A549 (cell line): ENCODE results near the gene C3orf85. TPM values are rescaled to one million over a fixed set of nuclear protein-coding genes. Genes with fewer than 3 reads are reported as not detected.

ENCODE experiments used
- ATAC-seq, 2 experiments: fragments of 200-7000 bp in 1 of 2; fragments of >200 bp in 1 of 2; cut with Nextera tagmentation in 1 of 2; cut with Tn5 transposase in 1 of 2; 3 replicates each; pipeline versions ENCODE4 v1.8.0 to v1.9.1; 2018 to 2020; ENCODE audit warnings: mild to moderate bottlenecking in 1 of 2, moderate library complexity in 1 of 2
- CTCF ChIA-PET: fragments of 300-600 bp; sonication (Branson Sonifier 250); formaldehyde crosslinking; extraction: SDS; loops from one replicate; lab custom pipeline; 2021; ENCODE audit warnings: antibody characterized with exemption, inconsistent platforms; lab: Yijun Ruan, JAX
- POLR2A ChIA-PET: fragments of 350-600 bp; formaldehyde crosslinking; extraction: SDS; loops from one replicate; lab custom pipeline; 2021; ENCODE audit warnings: antibody characterized with exemption, inconsistent platforms; lab: Yijun Ruan, JAX
- DNase-seq, 2 experiments: peaks; one replicate each; pipeline versions ENCODE4 v3.0.0 to v3.0.0-alpha.2; 2011 to 2016; ENCODE audit warnings: low read depth in 1 of 2, low spot score in 1 of 2
- FAIRE-seq: peaks from 2 replicates; lab custom pipeline; 2011; peaks lifted over from hg19 to GRCh38; lab: Jason Lieb, UNC
- H3K27ac ChIP-seq, 2 experiments: fragments of >200 bp; sonication (Bioruptor Twin); formaldehyde crosslinking; 3 replicates each; pipeline ENCODE4 v1.5.1; 2016 to 2017
- H3K4me1 ChIP-seq: fragments of >200 bp; sonication (Bioruptor Twin); formaldehyde crosslinking; 3 replicates; pipeline ENCODE4 v1.6.1; 2016
- H3K4me2 ChIP-seq: fragments of >200 bp; sonication (Bioruptor Twin); formaldehyde crosslinking; 3 replicates; pipeline ENCODE4 v1.6.1; 2016
- H3K4me3 ChIP-seq: fragments of >200 bp; sonication (Bioruptor Twin); formaldehyde crosslinking; 3 replicates; pipeline ENCODE4 v1.5.1; 2016
- H3K9me3 ChIP-seq: fragments of >200 bp; sonication (Bioruptor Twin); formaldehyde crosslinking; 3 replicates; pipeline ENCODE4 v1.6.1; 2016
- CBX2 ChIP-seq: fragments of 200-600 bp; sonication (generic); IDR thresholded peaks from 2 replicates; pipeline ENCODE4 v1.6.1; 2016; ENCODE audit warnings: low read depth, mild to moderate bottlenecking, borderline replicate concordance
- CHD2 ChIP-seq: fragments of 150-350 bp; IDR thresholded peaks from 2 replicates; pipeline ENCODE4 v1.6.1; 2014; ENCODE audit warnings: low read length; ENCODE audit not compliant: partially characterized antibody
- E2F6 ChIP-seq: IDR thresholded peaks from 2 replicates; pipeline ENCODE4 v1.6.1; 2012; ENCODE audit warnings: low read depth, borderline replicate concordance
- EHF ChIP-seq: fragments of 250-450 bp; sonication (Bioruptor Pico); IDR thresholded peaks from 2 replicates; pipeline ENCODE4 v1.5.0; 2020; ENCODE audit warnings: mild to moderate bottlenecking
- EHMT2 ChIP-seq: fragments of 200-600 bp; sonication (generic); IDR thresholded peaks from 2 replicates; pipeline ENCODE4 v1.6.1; 2016; ENCODE audit warnings: antibody characterized with exemption, low read depth, mild to moderate bottlenecking, moderate library complexity
- FOSB ChIP-seq: fragments of 250-450 bp; sonication (Bioruptor Pico); IDR thresholded peaks from 2 replicates; pipeline ENCODE4 v1.5.0; 2020; ENCODE audit warnings: mild to moderate bottlenecking, moderate library complexity
- FOSL2 ChIP-seq, 2 experiments: fragments of 450-650 bp in 1 of 2; fragments of >200 bp in 1 of 2; sonication (Bioruptor Twin) in 1 of 2; formaldehyde crosslinking; IDR thresholded peaks; 2 replicates each; pipeline versions ENCODE4 v1.5.0 to v1.6.1; 2016 to 2020; ENCODE audit warnings: mild to moderate bottlenecking in 1 of 2, moderate library complexity in 1 of 2
- GATA3 ChIP-seq: IDR thresholded peaks from 2 replicates; pipeline ENCODE4 v1.6.1; 2012; ENCODE audit warnings: borderline replicate concordance
- HDAC2 ChIP-seq: fragments of 200-600 bp; sonication (generic); IDR thresholded peaks from 2 replicates; pipeline ENCODE4 v1.6.1; 2016
- HEYL ChIP-seq: fragments of 250-450 bp; sonication (Bioruptor Pico); IDR thresholded peaks from 2 replicates; pipeline ENCODE4 v1.8.0; 2021; ENCODE audit warnings: mild to moderate bottlenecking, moderate library complexity
- HMGXB4 ChIP-seq: fragments of 250-450 bp; sonication (Bioruptor Pico); IDR thresholded peaks from 2 replicates; pipeline ENCODE4 v1.5.0; 2021; ENCODE audit warnings: mild to moderate bottlenecking, moderate library complexity, borderline replicate concordance
- HOXB13 ChIP-seq: fragments of 250-450 bp; sonication (Bioruptor Pico); IDR thresholded peaks from 2 replicates; pipeline ENCODE4 v1.5.0; 2020; ENCODE audit warnings: low read depth, mild to moderate bottlenecking, moderate library complexity
- JUN ChIP-seq, 2 experiments: fragments of >200 bp; sonication (Bioruptor Twin); formaldehyde crosslinking; IDR thresholded peaks; 2 replicates in 1 of 2; 3 replicates in 1 of 2; pipeline ENCODE4 v1.6.1; 2016 to 2017
- KDM5A ChIP-seq: fragments of 200-600 bp; sonication (generic); IDR thresholded peaks from 2 replicates; pipeline ENCODE4 v1.6.1; 2016; ENCODE audit warnings: antibody characterized with exemption, mild to moderate bottlenecking
- POLR2A ChIP-seq: IDR thresholded peaks from 2 replicates; pipeline ENCODE4 v1.6.1; 2012; ENCODE audit warnings: mild to moderate bottlenecking, low read length
- POLR2AphosphoS2 ChIP-seq: conservative IDR thresholded peaks from 2 replicates; pipeline ENCODE4 v1.6.1; 2012; ENCODE audit warnings: low read length, improper control_type of control experiment, inconsistent platforms
- RAD21 ChIP-seq, 2 experiments: fragments of >200 bp in 1 of 2; sonication (Bioruptor Twin) in 1 of 2; formaldehyde crosslinking in 1 of 2; IDR thresholded peaks in 1 of 2; conservative IDR thresholded peaks in 1 of 2; 2 replicates in 1 of 2; 3 replicates in 1 of 2; pipeline ENCODE4 v1.6.1; 2012 to 2018; ENCODE audit warnings: inconsistent platforms in 1 of 2
- SREBF2 ChIP-seq: fragments of 450-650 bp; IDR thresholded peaks from 2 replicates; pipeline ENCODE4 v1.6.1; 2014; ENCODE audit warnings: mild to moderate bottlenecking, moderate library complexity
- ZC3H11A ChIP-seq: fragments of 450-650 bp; IDR thresholded peaks from 2 replicates; pipeline ENCODE4 v1.6.1; 2014; ENCODE audit warnings: antibody characterized with exemption, mild to moderate bottlenecking
- ZFP36 ChIP-seq: fragments of 450-650 bp; IDR thresholded peaks from 2 replicates; pipeline ENCODE4 v1.6.1; 2014; ENCODE audit warnings: borderline replicate concordance; ENCODE audit not compliant: partially characterized antibody
- ZNF302 ChIP-seq: fragments of 250-450 bp; sonication (Bioruptor Pico); IDR thresholded peaks from 2 replicates; pipeline ENCODE4 v1.9.0; 2021; ENCODE audit warnings: inconsistent platforms, mild to moderate bottlenecking, moderate library complexity
- WGBS: methylation state at CpG from one replicate; pipeline ENCODE4 v1.1.6; 2017; ENCODE audit errors: missing lambda C conversion rate; 5-methylcytosine and 5-hydroxymethylcytosine counted together
- polyA plus RNA-seq, 4 experiments: library from polyadenylated mRNA; depleted of rRNA in 3 of 4; stranded (reverse); fragments of >200 nt; fragmentation: RNase III in 1 of 4; extraction: RNeasy Plus Mini Kit Qiagen cat#74134 plus additional on column Dnase treatment in 1 of 4; gene quantifications; 2 replicates in 3 of 4; 3 replicates in 1 of 4; pipeline ENCODE4 v1.2.3, GENCODE V29; 2011 to 2017
- TF ChIP-seq, protein P1 (sequence below): IDR thresholded peaks from 2 replicates; pipeline ENCODE4 v1.6.1; 2012
- TF ChIP-seq, protein P2 (sequence below): fragments of 450-650 bp; IDR thresholded peaks from 2 replicates; pipeline ENCODE4 v1.6.1; 2014; ENCODE audit warnings: antibody characterized with exemption

The C3orf85 gene
- polyA plus RNA-seq, 2 of the 4 experiments (the other 2 are of a cell fraction) = not detected

DNA sequence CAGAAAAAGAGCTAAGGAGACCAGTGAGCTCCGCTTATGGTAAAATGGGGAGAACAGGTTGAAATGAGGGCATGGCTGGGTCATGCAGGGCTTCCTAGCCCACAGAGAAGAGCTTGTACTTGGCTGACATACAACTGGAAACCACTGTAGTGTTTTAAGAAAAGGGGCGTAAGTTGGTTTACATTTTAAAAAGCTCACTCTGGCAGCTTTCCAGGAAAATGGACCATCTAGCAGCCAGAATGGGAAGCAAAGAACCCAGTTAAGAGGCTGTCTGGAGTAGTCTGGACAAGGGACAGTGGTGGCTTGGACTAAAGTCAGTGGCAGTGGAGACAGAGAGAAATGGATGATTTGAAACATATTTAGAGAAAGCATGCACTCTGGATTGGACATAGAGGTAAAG, 20.5 kb upstream of the C3orf85 start:
- ChIA-PET POLR2A (no interaction called here), CTCF (interaction anchor here (1.0 kb wide), 1 partner anchor 10 kb away, joined by 3 read pairs; no protein-coding TSS in a partner anchor)
- ATAC-seq (no peak), DNase-seq (no peak), FAIRE-seq (no peak)
- H3K4me2 ChIP-seq = no peak overlapping the region
- WGBS = 77% methylated on average over 2 of the region's 2 CpGs
- TF ChIP-seq FOSL2 (IDR thresholded peaks at IDR 0.05) = no peak
- no peak for TF ChIP-seq FOSL2 (CRISPR knock-in tag; IDR thresholded peaks at IDR 0.05)
- TF ChIP-seq ZFP36 = no peak
- no peak for TF ChIP-seq ZC3H11A
- no peak for TF ChIP-seq CHD2
- no peak for TF ChIP-seq JUN (IDR thresholded peaks at IDR 0.05)
- TF ChIP-seq CBX2 = no peak
- TF ChIP-seq, protein P1, sequence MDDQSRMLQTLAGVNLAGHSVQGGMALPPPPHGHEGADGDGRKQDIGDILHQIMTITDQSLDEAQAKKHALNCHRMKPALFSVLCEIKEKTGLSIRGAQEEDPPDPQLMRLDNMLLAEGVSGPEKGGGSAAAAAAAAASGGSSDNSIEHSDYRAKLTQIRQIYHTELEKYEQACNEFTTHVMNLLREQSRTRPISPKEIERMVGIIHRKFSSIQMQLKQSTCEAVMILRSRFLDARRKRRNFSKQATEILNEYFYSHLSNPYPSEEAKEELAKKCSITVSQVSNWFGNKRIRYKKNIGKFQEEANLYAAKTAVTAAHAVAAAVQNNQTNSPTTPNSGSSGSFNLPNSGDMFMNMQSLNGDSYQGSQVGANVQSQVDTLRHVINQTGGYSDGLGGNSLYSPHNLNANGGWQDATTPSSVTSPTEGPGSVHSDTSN = no peak
- no peak for TF ChIP-seq KDM5A
- no peak for TF ChIP-seq FOSB
- TF ChIP-seq EHF (CRISPR knock-in tag) = no peak
- no peak for TF ChIP-seq EHMT2
- TF ChIP-seq, protein P2, sequence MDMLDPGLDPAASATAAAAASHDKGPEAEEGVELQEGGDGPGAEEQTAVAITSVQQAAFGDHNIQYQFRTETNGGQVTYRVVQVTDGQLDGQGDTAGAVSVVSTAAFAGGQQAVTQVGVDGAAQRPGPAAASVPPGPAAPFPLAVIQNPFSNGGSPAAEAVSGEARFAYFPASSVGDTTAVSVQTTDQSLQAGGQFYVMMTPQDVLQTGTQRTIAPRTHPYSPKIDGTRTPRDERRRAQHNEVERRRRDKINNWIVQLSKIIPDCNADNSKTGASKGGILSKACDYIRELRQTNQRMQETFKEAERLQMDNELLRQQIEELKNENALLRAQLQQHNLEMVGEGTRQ = no peak
- no peak for TF ChIP-seq HEYL (CRISPR knock-in tag)
- TF ChIP-seq GATA3 = no peak
- no peak for TF ChIP-seq POLR2AphosphoS2
- H3K27ac ChIP-seq = no peak overlapping the region
- H3K4me3 ChIP-seq = no peak overlapping the region
- no peaks in the 10 kb centered on the region for H3K4me1 ChIP-seq
- H3K9me3 ChIP-seq = no peaks in the 10 kb centered on the region

GRCh38 chr3:109117939-109118338, 18.6 kb upstream of the C3orf85 start, which contains the start of gene MORC1:
TSS of gene MORC1 (minus strand) at chr3:109118134. CDS start at chr3:109118059, 75 bp downstream.
- Histone ChIP-seq H3K9me3 (no peaks in the 10 kb centered on the region), H3K4me2 (no peak within 1 kb of the TSS), H3K4me1 (no peaks in the 10 kb centered on the region), H3K27ac (no peak within 1 kb of the TSS), H3K4me3 (no peak within 1 kb of the TSS)
- FAIRE-seq (no peak), ATAC-seq (no peak), DNase-seq (no peak)
- ChIA-PET POLR2A (no interaction called here), CTCF (no interaction called here)
- no peak for TF ChIP-seq CHD2
- TF ChIP-seq HOXB13 (CRISPR knock-in tag) = no peak
- TF ChIP-seq HEYL (CRISPR knock-in tag) = no peak
- no peak for TF ChIP-seq RAD21 (conservative IDR thresholded peaks at IDR 0.05 in 1 of 2, IDR thresholded peaks at IDR 0.05 in 1 of 2)
- no peak for TF ChIP-seq POLR2A
- no peak for TF ChIP-seq E2F6
- TF ChIP-seq SREBF2 = no peak
- TF ChIP-seq ZNF302 = no peak
- TF ChIP-seq HDAC2 = no peak
- TF ChIP-seq HMGXB4 (CRISPR knock-in tag) = no peak
- TF ChIP-seq ZC3H11A = no peak
- 79% methylated on average over 36 of the region's 38 CpGs for WGBS
